ENCODE data around the gene SECTM1. TPM values are rescaled to one million over a fixed set of nuclear protein-coding genes. Genes with fewer than 3 reads are reported as not detected.
"Not testable (repeated sequence)": the region's sequence is repeated elsewhere in the genome, so short reads cannot be mapped to it uniquely, and the experiment has no call there.

SECTM1 gene
- 10 to 100 TPM; 19.8 to 35.5 (median 30.7) TPM for total RNA-seq

GRCh38 chr17:82333279-82334171, at the start of gene SECTM1:
TSS of gene SECTM1 (minus strand) at chr17:82333766. CDS start at chr17:82327240, 6,526 bp downstream.
- no peak for DNase-seq (ENCODE audit: low spot score)
- TF ChIP-seq CTCF (IDR thresholded peaks at IDR 0.05) = no peak
- peak; percentile 15 for ATAC-seq (ENCODE audit: low FRiP score)

- DNase-seq (ENCODE audit: low spot score) (no peak), ATAC-seq (ENCODE audit: low FRiP score) (no peak)
- TF ChIP-seq CTCF (IDR thresholded peaks at IDR 0.05) = no peak
These were observed 49.3 kb upstream of the SECTM1 start for GRCh38 chr17:82382933-82383255.

GRCh38 chr17:82382220-82382932, 48.8 kb upstream of the SECTM1 start:
- not testable (repeated sequence) for ATAC-seq (ENCODE audit: low FRiP score); DNase-seq (ENCODE audit: low spot score)

- not testable (repeated sequence) for DNase-seq (ENCODE audit: low spot score); ATAC-seq (ENCODE audit: low FRiP score)
These were observed 48.1 kb upstream of the SECTM1 start for GRCh38 chr17:82381703-82382009.

- DNase-seq (ENCODE audit: low spot score) = no peak
- ATAC-seq (ENCODE audit: low FRiP score) = no peak
- TF ChIP-seq CTCF (IDR thresholded peaks at IDR 0.05) = no peak
These were observed 47.5 kb upstream of the SECTM1 start for GRCh38 chr17:82380860-82381702.

- DNase-seq (ENCODE audit: low spot score) (no peak), ATAC-seq (ENCODE audit: low FRiP score) (no peak)
- TF ChIP-seq CTCF (IDR thresholded peaks at IDR 0.05) = no peak
These were observed 45.1 kb upstream of the SECTM1 start for GRCh38 chr17:82378741-82379021.

- ATAC-seq (ENCODE audit: low FRiP score) (no peak), DNase-seq (ENCODE audit: low spot score) (no peak)
- no peak for TF ChIP-seq CTCF (IDR thresholded peaks at IDR 0.05)
These were observed 44.6 kb upstream of the SECTM1 start for GRCh38 chr17:82377924-82378740.

- ATAC-seq (ENCODE audit: low FRiP score); DNase-seq (ENCODE audit: low spot score): not testable (repeated sequence)
These were observed 43.7 kb upstream of the SECTM1 start for GRCh38 chr17:82377294-82377693.

All from omental fat pad (tissue), 4 donors.